Central memory CD4-positive, alpha-beta T cell (primary cell): ENCODE results near the gene GGT6.

Source experiments
- DNase-seq: peaks from one replicate; pipeline ENCODE4 v3.0.0; 2022

Gene GGT6

GRCh38 chr17:4536742-4537411 is 23.5 kb downstream of the GGT6 start:
- no peak for DNase-seq

DNA sequence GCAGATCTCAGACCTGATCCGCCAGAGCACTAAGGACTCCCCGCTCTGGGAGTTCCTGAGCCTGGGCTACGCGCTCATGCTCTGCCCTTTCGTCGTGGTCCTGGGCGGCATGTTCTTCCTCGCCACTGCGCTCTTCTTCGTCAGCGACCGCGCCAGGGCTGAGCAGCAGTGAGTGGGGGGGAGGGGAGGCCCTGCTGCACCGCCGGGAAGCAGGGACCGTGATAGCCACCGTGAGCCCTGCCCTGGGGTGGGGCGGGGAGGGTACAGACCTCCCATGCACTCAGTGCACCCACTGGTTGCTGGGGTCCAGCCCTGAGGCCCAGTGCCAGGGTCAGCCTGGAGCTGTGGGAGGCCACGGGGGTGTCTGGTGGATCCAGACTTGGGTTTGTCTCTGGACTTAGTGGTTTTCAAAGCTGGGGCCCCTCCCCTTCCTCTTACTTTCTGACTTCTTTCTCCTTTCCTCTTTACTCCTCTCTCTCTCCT is 24.1 kb downstream of the GGT6 start:
- DNase-seq = no peak

DNA sequence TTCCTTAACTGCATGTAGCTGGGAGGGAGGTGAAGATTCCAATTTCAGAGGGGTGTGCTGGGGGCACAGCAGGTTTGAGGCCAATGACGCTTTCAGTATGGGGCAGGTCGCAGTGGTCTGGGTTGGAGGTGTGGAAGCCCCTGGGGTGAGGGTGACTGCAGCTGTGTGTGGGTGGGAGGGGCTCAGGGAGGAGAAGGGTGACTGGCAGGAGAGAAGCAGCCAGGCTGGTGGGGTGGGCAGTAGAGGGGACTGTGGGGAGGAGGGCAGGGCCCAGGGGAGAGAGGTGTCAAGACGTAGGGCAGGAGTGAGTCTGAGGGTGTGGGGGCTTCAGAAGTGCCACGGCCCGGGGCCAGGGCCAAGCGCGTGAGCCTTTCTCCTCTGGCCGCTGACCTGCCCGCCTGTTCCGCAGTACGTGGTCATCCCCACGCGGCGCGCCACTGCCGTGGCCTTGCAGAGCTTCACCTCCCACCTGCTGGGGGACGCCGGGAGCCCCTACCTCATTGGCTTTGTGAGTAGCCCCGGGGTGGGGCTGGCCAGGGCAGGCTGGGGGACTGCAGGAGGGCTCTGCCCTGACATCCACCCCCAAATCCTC is 24.6 kb downstream of the GGT6 start:
- DNase-seq = no peak

- no peak for DNase-seq
Measured at GRCh38 chr17:4534928-4535666, 25.3 kb downstream of the GGT6 start.

- no peak for DNase-seq
Measured at GRCh38 chr17:4534515-4534914, 25.9 kb downstream of the GGT6 start.

DNA sequence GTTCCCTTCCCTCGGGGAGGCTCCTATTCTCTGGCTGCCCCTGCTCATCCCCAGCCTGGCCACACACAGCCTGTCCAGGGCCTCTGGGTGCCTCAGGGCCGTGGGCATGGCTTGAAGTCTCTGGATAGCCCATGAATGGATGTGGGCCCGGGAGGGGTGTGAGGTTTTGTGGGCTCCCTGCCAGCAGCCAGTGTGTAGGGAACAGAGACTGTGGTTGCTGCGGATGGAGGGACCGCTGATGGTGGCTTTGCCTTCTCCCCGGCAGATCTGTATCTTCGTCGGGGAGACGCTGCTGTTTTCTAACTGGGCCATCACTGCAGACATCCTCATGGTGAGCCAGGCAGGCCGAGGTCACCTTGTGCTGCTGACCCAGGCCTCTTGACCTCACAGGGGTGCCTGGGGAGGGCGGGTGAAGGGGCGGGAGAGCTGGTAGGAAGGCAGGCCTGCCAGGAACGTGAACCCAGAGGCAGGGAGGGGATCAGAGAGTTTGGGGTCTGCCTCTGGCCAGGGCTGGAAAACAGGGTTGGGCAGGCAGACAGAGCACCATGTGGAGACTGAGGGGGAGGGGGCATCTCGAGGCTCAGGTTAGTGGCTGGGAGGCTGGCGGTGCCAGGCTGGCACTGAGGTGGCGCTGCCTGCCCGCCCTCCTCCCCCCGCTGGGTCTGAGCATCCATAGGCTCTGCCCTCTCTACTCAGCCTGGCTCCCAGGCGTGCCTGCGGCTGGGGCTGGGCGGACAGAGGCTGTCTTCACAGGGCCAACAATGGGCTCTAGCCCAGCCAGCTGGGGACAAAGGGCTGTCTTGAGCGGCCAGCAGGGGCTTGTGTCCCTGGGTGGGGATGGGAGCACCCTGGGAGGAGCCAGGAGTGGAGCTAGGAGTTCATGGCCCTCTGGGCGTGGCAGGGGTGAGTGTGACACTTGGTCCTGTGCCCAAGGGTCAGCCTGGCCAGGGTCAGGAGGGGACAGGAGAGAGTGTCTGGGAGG is 26.6 kb downstream of the GGT6 start:
- no peak for DNase-seq

GRCh38 chr17:4532860-4533522 is 27.4 kb downstream of the GGT6 start:
- no peak for DNase-seq

DNA sequence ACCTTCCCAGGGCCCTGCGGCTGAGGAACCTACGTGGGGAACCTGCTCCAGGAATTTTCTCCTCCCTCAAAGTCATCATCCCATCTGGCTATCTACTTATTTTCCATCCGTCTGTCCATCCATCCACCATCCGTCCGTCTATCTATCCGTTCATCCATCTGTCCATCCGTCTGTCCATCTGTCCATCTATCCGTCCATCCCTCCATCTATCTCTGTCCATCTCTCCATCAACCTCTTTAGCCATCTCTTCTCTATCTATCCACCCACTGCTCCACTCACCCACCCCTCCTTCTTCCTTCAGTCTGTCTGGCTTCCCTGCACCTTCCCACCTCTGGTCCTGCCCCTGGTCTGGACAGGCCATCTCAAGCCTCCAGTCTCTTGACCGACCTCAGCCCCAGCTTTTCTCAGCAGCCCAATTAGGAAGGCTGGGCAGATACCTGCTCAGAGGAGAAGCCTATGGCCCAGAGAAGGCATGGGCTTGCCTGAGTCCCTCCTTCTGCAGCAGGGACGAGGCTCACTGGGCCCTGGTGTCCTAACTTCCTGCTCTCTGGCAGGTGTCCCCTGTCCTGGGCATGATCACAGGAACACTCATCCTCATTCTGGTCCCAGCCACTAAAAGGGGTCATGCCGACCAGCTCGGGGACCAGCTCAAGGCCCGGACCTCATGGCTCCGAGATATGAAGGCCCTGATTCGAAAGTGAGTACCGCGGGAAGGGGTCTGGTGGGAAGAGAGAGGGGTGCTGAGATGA is 28.2 kb downstream of the GGT6 start:
- no peak for DNase-seq

DNA sequence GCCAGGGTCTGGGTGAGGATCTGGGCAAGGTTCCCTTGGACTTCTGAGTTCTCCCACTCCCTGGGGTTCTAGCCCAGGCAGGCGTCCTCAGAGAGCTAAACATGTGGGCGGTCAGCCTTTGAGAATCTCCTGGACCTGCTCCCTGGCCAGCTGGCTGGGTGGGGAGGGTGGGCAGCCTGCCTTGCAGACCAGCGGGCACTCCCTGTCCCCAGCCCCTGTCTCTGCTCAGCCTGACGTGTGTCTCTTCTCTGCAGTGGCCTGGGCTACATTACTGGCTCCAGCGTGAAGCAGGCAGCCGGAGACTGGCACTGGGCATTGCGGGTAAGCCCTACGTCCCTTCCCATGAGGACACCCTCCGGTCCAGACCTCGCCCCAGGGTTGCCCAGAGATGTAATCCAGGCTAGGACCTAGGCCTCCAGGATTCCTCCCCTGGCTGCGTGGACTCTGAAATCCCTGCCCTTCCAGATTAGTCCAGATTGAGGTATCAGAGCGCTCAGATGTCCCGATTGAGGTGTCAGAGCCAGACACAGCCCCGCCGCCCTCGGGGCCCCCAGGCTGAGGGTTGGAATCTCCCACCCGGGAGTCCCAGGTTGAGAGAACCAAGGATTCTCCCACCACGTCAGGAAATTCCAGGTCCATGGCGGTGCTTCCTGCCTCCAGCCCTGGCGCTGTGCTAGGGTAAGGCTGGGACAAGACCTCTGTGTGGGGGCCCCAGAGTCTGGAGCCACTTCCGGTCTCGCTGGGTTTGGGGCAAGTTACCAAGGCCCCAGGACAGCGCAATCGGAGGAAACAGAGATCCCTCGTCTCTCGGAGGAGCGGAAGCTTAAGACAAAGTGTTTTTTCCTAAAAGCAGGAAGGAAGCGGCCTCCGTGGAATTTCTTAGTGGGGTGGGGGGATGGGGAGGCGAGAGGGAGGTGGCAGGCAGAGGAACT is 29.3 kb downstream of the GGT6 start:
- no peak for DNase-seq

DNA sequence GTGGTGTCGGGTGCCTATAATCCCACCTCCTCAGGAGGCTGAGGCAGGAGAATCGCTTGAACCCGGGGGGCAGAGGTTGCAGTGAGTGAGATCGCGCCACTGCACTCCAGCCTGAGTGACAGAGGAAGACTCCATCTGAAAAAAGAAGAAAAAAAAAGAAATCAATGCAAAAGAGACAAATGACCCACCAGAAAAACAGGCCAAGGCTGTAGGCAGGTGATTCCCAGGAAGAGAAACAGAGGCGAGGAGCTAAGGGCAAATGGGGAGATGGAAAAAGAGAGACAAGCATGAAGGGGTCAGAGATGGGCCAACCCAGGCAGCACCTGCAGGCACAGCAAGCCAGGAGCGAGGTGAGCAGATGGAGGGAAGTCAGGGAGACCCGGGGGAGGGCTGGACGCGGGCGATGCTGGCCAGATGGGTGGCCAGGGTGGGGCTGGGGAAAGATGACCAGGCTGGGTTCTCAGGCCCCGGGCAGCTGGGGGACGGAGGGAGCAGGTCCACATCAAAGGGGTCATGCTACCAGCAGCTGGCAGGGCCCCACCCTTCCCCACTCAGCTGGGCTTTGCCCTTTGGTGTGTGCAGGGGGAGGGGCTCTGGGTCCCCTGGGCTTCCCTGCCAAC is 30.7 kb downstream of the GGT6 start:
- no peak for DNase-seq

DNA sequence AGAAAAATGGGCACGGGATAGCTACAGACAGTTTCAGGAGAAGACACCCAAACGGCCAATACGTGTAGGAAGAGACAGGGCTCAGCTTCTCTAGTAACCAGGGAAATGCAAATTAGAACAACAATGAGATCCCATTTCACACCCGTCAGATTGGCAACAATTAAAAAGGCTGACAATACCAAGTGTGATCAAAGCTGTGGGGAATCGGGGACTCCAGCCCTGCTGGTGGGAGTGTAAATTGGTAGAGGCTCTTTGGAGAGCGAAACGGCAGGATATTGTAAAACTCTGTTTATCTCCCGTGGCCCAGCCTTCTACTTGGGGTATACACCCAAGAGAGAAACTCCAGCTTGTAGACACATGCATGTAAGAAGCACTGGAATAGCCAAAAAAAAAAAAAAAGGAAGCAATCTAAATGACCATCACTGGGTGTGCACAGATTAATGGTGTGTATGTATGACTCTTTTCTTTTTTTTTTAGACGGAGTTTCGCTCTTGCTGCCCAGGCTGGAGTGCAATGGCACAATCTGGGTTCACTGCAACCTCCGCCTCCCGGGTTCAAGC is 32.7 kb downstream of the GGT6 start:
- no peak for DNase-seq

DNA sequence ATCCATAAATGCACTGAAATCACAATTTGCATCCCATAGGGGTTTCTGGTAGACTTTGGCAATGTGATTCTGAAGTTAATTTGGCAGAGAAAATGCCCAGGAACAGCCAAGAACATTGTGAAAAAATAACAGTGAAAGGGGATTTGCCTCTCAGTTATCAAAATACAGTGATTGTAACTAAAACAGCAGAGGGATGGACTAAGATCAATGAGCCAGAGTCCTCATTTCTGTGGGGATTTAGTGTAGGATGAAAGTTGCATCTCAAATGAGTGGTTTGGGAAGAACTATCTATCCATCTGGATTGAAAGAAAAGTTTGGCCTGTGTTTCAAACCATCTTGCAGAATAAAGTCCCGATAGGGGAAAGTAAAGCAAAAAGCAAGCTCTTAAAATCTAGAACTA is 33.2 kb downstream of the GGT6 start:
- no peak for DNase-seq

- DNase-seq = no peak
Measured at GRCh38 chr17:4525691-4526397, 34.5 kb downstream of the GGT6 start.

- DNase-seq = no peak
Measured at GRCh38 chr17:4523946-4524345, 36.4 kb downstream of the GGT6 start.

GRCh38 chr17:4522661-4523060 is 37.7 kb downstream of the GGT6 start:
- no peak for DNase-seq

- DNase-seq = no peak
Measured at GRCh38 chr17:4520894-4521600, 39.3 kb downstream of the GGT6 start.

GRCh38 chr17:4520060-4520893 is 40.1 kb downstream of the GGT6 start:
- DNase-seq = no peak
